GM18907 (cell line): ENCODE data around the gene PPP3R1.

ENCODE experiments used
- ATAC-seq: cut with Tn5 transposase; IDR thresholded peaks from one replicate; pipeline ENCODE4 v1.9.1; 2021; ENCODE audit warnings: mild to moderate bottlenecking, moderate library complexity; ENCODE audit not compliant: unreplicated experiment

PPP3R1 gene

GRCh38 chr2:68252400-68253218 is at the start of gene PPP3R1:
Gene PPP3R1, minus strand, starts transcription at chr2:68252532. Its CDS starts 405 bp downstream, at chr2:68252127.
- ATAC-seq = peak; percentile 79

- peak; percentile 84 for ATAC-seq
Measured at GRCh38 chr2:68295516-68295915, 43.2 kb upstream of the PPP3R1 start.

- ATAC-seq = no peak
Measured at GRCh38 chr2:68294913-68295312, 42.6 kb upstream of the PPP3R1 start.

- ATAC-seq = no peak
Measured at GRCh38 chr2:68294187-68294586, 41.9 kb upstream of the PPP3R1 start.

DNA sequence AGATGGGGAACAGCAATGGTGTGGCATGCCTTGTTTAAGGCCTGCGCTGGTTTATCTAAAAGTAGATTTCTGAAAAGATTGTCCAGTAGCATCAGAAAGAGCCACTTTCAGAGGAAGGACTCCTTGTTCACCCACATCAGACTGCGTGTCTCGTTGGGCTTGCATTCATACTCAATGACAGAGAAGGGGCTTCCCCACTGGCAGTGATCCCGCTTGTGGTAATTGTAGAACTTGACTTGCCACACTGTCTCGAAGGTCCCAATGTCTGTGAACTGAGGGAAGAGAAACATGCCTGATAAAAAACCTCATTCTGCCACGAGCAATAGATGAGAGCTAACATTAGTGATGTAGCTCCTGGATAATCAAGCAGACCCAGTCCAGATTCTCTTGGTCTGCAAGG is 41.4 kb upstream of the PPP3R1 start:
- ATAC-seq = no peak

GRCh38 chr2:68293024-68293423 is 40.7 kb upstream of the PPP3R1 start:
- no peak for ATAC-seq

- no peak for ATAC-seq
Measured at GRCh38 chr2:68292108-68292710, 39.9 kb upstream of the PPP3R1 start.

DNA sequence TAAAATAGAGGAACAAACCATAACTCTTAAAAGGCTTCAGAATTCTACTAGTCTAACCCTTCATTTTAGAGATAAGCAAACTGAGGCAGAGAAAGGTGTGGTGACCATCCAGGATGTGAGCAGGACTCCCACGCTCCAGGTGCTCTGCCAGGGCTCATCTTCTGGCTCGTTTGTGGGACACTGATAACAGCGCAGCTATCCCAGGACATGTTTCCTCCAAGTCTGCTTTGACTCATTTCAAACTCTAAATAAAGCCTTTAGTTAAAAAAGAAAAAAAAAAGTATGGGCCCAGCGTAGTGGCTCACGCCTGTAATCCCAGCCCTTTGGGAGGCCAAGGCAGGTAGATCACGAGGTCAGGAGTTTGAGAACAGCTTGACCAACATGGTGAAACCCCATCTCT is 39.0 kb upstream of the PPP3R1 start:
- ATAC-seq = no peak

DNA sequence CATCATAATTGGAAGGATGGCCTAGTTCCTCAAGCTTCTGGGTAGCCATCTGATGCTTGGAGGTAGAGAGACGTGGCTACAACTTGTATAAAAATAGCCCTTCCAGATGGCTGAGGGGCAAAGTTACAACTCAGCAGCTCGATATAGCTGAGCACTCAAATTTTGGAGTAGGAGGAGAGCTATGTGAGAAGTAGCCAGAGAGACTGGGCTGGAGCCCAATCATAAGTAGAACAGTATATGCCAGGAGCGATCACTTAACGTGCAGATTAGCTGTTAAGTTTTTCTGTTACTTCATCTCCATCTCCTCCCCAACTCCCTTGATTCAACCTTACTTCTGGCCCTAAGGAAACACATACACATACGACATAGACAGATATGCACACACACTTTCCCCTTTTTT is 38.6 kb upstream of the PPP3R1 start:
- no peak for ATAC-seq

DNA sequence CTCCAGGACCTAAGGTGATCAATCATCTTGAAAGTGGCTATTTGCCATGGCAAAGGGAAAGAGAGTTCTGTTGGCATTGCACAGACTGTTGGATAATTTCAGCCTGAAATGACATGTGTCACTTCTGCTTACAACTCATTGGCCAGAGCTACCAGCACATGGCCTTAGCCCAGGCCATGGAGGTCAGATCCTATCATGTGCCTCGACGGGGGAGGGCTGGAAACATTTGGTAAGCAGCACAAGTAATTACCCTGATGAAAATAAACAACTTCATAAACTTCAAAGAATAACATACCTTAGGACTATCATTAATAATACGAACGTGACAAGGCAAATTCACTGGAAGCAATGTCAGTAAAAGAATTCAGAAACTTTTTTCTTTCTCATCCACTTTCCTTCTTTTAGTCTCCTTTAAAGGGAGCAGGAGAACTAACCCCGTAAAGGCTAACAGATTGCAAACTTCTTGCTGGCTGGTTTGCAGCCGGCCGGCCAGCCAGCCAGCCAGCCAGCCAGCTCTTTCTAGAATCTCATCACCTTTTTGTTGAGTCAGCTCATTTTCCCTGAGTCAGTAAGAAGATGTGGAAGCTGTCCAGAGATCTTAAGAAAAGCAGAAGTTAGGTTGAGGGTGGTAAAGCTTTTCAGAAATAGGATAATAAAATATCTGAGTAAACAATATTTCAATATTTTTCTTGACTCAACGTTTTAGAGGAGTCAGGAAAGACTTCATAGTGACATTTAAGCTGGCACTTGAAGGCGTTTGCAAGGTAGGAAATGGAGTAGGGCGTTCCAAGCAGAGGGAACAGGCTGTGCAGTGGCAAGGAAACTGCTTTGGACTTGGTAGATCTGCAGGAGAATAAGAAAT is 35.5 kb upstream of the PPP3R1 start:
- no peak for ATAC-seq

GRCh38 chr2:68284896-68285295 is 32.6 kb upstream of the PPP3R1 start:
- ATAC-seq = no peak

GRCh38 chr2:68283419-68283812 is 31.1 kb upstream of the PPP3R1 start:
- ATAC-seq = no peak

DNA sequence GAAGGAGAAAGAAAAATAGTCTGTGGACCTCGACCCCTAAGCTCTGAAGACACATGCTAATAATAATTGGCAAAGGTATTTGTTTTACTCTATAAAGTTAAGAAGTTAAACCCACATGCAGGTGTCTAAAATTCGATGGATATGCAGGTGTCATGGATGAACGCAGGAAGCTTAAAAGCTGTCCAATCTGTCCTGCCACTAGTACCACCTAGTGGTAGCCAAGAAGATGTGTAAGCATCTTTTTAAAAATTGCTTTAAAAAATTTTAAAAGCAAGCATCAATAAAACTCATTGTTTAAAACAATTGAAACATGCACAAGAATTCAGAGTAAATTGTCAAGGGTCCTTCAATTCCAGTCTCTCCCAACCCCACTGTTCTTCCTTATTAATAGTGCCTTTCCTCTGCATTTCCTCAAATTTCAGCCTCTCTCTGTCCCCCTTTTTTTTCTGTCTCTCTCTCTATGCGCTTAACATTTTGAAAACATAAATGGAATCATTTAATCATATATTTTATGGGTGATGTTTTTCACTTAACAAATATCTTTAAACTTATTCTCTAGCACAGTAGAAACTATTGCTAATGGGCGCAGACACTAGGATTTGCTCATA is 30.6 kb upstream of the PPP3R1 start:
- ATAC-seq = no peak

GRCh38 chr2:68280796-68281195 is 28.5 kb upstream of the PPP3R1 start:
- ATAC-seq = no peak

- no peak for ATAC-seq
Measured at GRCh38 chr2:68280348-68280747, 28.0 kb upstream of the PPP3R1 start.

DNA sequence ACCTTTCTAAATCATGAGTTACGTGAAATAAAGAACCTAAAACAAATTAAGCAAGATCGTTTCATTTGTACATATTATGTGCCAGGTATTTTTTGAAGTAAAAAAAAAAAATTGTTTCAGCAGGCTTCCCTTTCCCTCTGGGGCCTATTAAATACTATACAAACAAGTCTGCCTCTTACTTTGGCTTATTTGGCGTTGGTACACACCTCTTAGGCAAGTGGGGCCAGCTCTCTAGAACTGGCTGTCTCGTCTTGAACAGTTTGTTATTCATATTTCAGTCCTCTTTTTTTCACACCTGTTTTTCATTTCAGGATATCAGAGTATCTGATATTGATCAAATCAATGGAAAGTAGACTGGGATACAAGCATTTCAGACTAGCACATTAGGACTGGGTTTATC is 27.4 kb upstream of the PPP3R1 start:
- ATAC-seq = no peak

DNA sequence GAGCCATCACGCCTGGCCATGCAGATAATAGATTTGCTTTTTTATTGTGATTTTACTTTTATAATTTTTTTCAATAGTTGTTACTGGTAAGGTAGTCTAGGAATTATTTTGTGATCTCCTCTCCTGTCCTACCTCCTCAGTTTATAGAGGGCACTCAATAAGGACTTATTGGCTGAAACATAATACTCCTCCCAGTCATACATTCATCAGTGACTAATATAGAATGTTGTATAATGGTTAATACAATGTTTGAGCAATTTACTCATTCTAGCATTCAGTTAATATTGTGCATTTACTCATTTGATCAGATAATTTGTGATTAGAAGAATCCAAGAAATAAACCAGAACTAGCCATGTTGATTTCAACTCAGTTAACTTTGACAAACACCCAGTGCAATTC is 25.8 kb upstream of the PPP3R1 start:
- no peak for ATAC-seq

DNA sequence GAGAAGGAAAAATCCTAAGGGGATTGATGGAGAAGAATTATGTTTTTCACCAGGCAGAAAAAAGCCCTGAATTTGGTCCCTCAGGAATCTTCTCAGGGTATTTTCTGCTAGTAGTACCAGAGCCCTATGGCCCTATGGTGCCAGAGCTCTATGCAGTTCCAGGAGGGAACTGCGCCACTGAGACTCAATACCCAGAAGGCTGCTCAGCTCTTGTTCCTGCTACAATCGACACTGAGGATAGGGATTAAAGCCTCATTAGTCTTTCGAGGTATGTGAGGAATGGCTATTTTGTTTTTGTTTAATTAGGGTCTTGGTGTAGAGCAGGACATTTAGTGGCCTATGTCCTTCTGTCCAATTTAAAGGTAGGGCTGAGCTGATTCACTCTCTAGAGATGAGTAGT is 21.7 kb upstream of the PPP3R1 start:
- ATAC-seq = no peak

- no peak for ATAC-seq
Measured at GRCh38 chr2:68272246-68272994, 20.1 kb upstream of the PPP3R1 start.

GRCh38 chr2:68266655-68267054 is 14.3 kb upstream of the PPP3R1 start:
- no peak for ATAC-seq

DNA sequence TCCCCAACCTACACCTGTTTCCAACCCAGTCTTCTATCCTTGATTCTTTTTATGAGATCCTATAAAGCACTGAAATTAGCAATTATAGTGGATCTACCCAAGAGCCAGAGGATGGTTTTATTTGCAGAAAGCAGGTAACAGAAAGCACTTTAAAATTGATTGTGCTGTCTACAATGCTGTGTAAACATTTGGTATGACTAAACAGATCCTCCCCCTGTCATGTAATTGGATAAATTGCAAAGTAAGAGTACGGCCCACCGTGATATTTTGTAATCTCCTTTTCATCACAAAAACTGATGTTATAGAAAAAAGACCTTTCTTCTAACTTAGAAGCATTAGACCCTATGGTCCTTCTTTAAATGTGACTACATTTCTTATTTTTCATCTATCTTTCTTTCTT is 11.3 kb upstream of the PPP3R1 start:
- no peak for ATAC-seq
